Measurements from ENCODE around the gene MTMR6. TPM values are rescaled to one million over a fixed set of nuclear protein-coding genes. Genes with fewer than 3 reads are reported as not detected.

The MTMR6 gene
- total RNA-seq, 1 donor from 2014 or later = 16.1 TPM

- DNase-seq (ENCODE audit: low spot score) = no peak
Observed at GRCh38 chr13:25281935-25282332, 5.4 kb downstream of the MTMR6 start.

GRCh38 chr13:25281193-25281934 is 5.9 kb downstream of the MTMR6 start:
- intact Hi-C loops (cut with DNase I) = no loop called here
- no peak for DNase-seq (ENCODE audit: low spot score)

More at GRCh38 chr13:25281935-25282332, 5.4 kb downstream of the MTMR6 start:
- intact Hi-C loops (cut with DNase I) = no loop called here

- intact Hi-C loops (cut with DNase I) = no loop called here
- no peak for DNase-seq (ENCODE audit: low spot score)
Observed at GRCh38 chr13:25280396-25280795, 6.9 kb downstream of the MTMR6 start.

GRCh38 chr13:25276748-25277147 is 10.5 kb downstream of the MTMR6 start:
- DNase-seq (ENCODE audit: low spot score) = no peak
- intact Hi-C loops (cut with DNase I) = no loop called here

- intact Hi-C loops (cut with DNase I) = no loop called here
- DNase-seq (ENCODE audit: low spot score) = no peak
Observed at GRCh38 chr13:25268561-25268960, 18.7 kb downstream of the MTMR6 start.

DNA sequence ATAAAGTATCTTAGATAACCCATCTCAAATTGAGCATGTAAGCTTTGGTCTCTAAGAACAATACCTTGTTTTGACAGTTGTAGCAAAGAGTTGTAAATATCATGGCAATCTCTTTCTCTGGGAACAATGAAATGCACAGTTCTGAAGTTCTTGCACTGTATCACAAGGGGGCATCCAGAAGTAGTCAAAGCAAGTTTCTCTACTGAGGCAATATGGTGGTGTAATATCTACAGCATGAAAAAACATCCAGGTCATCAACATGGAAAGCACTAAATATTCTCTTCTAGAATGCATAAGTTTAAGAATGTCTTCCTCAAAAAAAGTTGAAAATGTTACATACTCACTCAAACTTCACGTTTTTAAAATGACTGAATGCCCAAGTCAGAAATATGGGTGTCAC is 19.6 kb downstream of the MTMR6 start:
- intact Hi-C loops (cut with DNase I) = no loop called here
- no peak for DNase-seq (ENCODE audit: low spot score)

DNA sequence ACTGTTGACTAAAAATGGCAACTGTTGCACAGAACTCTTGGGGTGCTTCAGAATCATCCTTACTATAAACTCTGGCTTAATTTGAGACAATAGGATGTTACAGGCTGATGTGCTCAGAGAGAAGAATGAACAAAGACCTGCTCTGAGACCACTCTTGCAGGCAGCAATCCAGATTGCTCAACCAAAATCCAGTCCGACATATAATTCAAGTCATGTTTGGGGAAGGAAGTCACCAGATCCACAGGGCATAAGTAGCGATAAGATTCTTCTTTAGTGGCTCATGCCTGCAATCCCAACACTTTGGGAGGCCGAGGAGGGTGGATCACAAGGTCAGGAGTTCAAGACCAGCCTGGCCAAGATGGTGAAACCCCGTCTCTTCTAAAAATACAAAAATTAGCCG is 20.6 kb downstream of the MTMR6 start:
- no peak for DNase-seq (ENCODE audit: low spot score)
- intact Hi-C loops (cut with DNase I) = no loop called here

DNA sequence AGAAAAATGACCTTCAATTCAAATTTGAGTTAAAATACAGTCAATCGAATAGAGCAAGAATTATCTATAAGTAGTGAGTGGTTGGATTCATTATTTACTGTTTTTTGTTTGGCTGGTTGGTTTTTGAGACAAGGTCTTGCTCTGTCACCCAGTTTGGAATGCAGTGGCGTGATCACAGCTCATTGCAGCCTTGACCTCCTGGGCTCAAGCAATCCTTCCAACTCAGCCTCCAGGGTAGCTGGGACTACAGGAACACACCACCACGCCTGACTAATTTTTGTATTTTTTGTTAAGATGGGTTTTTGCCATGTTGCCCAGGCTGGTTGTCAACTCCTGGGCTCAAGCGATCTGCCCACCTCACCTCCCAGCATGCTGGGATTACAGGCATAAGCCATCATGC is 25.0 kb downstream of the MTMR6 start:
- intact Hi-C loops (cut with DNase I) = no loop called here

DNA sequence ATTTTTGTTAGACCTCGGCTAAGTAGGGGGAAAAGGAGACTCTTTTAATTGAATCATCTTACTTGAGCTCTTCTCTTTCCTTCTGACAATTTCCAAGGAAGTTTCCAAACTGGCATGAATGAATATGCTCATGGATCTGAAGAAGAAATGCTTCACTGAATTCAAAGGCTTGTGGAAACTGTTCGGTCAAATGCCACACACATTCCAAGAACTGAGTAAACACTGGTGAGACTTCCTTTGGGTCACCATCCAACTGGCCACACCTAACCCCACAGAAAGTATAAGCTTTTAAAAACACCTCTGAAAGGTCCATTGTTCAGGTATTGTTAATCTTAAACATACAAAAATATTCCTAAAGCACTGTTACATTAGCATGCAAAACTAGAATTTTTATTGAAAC is 33.6 kb downstream of the MTMR6 start:
- no peak for DNase-seq (ENCODE audit: low spot score)
- intact Hi-C loops (cut with DNase I) = no loop called here

More for the DNA sequence above, 25.0 kb downstream of the MTMR6 start:
- DNase-seq (ENCODE audit: low spot score) = no peak

DNA sequence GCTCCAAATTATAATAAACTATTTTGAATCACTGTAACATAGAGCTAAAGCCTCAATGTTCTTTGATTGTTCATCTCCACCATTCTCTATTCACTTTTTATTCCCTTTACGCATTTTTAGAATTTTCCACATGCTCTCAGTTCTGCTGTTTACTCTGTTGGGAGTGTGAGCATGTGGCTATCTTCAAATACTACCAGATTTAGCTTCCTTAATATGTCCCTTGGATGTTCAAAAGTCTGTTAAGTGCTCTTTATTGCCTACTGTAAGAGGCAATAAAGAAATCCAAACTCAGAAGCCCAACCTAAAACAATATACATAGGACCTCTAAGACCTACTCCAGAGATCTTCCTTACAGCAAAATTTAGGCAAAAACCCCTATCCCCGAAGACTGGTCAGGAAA is 34.5 kb downstream of the MTMR6 start:
- intact Hi-C loops (cut with DNase I) = no loop called here
- DNase-seq (ENCODE audit: low spot score) = no peak

GRCh38 chr13:25252225-25252624 is 35.1 kb downstream of the MTMR6 start:
- intact Hi-C loops (cut with DNase I) = no loop called here
- DNase-seq (ENCODE audit: low spot score) = no peak

- intact Hi-C loops (cut with DNase I) = no loop called here
Observed at GRCh38 chr13:25249001-25249543, 38.2 kb downstream of the MTMR6 start.

GRCh38 chr13:25248071-25248470 is 39.2 kb downstream of the MTMR6 start:
- intact Hi-C loops (cut with DNase I) = no loop called here
- no peak for DNase-seq (ENCODE audit: low spot score)

More at GRCh38 chr13:25249001-25249543, 38.2 kb downstream of the MTMR6 start:
- no peak for DNase-seq (ENCODE audit: low spot score)

- DNase-seq (ENCODE audit: low spot score) = no peak
- intact Hi-C loops (cut with DNase I) = no loop called here
Observed at GRCh38 chr13:25247360-25247759, 39.9 kb downstream of the MTMR6 start.

DNA sequence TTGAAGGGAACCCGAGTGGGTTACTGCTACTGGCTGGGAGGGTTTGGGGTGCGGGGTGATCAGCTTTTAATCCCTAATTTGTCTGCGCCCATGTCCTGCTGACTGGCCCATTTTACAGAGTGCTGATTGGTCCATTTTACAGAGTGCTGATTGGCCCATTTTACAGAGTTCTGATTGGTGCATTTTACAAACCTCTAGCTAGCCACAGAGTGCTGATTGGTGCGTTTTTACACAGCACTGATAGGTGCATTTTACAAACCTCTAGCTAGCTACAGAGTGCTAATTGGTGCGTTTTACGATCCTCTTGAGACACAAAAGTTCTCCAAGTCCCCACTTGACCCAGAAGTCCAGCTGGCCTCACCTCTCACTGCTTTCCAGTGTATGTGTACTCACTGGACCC is 43.2 kb downstream of the MTMR6 start:
- intact Hi-C loops (cut with DNase I) = no loop called here
- no peak for DNase-seq (ENCODE audit: low spot score)

DNA sequence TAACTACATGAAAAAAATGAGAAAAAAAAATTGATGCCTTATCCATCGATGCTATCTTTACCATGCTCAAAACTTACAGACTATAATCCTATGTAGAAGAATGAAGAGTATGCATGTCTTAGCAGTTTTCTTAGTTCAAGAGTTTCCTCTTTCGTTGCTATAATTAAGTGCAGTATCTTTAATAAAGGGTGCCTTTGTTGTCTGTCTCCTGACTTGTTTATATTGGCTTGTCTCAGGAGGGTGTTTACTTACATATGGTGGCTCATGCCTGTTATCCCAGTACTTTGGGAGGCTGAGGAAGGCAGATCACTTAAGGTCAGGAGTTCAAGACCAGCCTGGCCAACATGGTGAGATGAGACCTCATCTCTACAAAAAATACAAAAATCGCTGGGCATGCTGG is 44.3 kb downstream of the MTMR6 start:
- DNase-seq (ENCODE audit: low spot score) = no peak
- intact Hi-C loops (cut with DNase I) = no loop called here

- DNase-seq (ENCODE audit: low spot score) = no peak
- intact Hi-C loops (cut with DNase I) = no loop called here
Observed at GRCh38 chr13:25241007-25241406, 46.3 kb downstream of the MTMR6 start.

DNA sequence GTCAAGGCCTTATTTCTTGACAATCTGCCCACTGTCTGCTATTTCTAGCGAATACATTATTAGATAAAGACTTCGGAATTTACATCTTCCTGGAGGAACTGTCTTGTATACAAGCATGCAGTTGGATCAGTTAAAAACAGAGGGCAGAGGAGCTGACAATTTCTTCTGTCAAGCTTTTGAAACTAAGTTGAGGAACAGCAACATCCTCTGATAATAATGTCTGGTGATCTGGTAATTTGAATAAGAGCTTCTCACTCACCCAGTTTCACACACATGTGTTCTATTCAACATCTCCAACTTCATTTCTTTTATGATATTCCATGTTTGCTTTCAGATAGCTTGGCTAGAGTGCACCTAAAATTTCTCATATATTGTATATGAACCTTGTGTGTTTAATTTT is 50.2 kb downstream of the MTMR6 start:
- intact Hi-C loops (cut with DNase I) = no loop called here
- no peak for DNase-seq (ENCODE audit: low spot score)

GRCh38 chr13:25233861-25234260 is 53.4 kb downstream of the MTMR6 start:
- DNase-seq (ENCODE audit: low spot score) = no peak
- intact Hi-C loops (cut with DNase I) = loop anchor here (5.0 kb wide), 2 partner anchors 53 to 143 kb away; partner anchors contain the start of gene MTMR6

GRCh38 chr13:25232937-25233515 is 54.3 kb downstream of the MTMR6 start:
- DNase-seq (ENCODE audit: low spot score) = no peak
- intact Hi-C loops (cut with DNase I) = loop anchor here (5.0 kb wide), 2 partner anchors 54 to 144 kb away; partner anchors contain the start of gene MTMR6

DNA sequence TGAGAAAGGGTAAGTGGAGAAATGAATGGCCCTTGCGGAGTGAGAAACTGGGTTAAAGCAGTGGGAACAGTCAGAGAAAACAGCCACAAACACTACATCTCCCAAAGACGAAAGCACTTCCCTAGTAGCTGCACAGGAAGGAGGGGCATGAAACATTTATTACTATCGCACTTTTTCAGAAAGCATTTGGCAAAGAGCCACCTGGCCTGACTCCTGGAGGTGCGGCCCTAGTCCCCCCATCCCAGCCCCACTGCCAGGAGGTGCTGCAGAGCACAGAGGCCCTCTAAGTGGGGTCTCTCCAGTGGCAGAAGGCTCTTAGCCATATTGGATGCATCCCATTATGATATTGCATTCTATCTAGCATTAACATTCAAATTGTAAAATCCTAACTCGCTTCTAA is 55.8 kb downstream of the MTMR6 start:
- intact Hi-C loops (cut with DNase I) = loop anchor here (5.0 kb wide), 2 partner anchors 56 to 146 kb away; partner anchors contain the start of gene MTMR6
- no peak for DNase-seq (ENCODE audit: low spot score)
